ENCODE measurements around the gene TIMM50. TPM values are rescaled to one million over a fixed set of nuclear protein-coding genes. Genes with fewer than 3 reads are reported as not detected.

The TIMM50 gene
- total and polyA plus RNA-seq, 4 donors = 24.3 to 39.9 (median 30.5) TPM

- TF ChIP-seq SP1 (IDR thresholded peaks at IDR 0.05) (no peak), TAF1 (conservative IDR thresholded peaks at IDR 0.05) (no peak), EGR1 (IDR thresholded peaks at IDR 0.05; ENCODE audit: low read depth in 2 of 2) (no peak), FOXA2 (IDR thresholded peaks at IDR 0.05) (no peak), FOXA1 (IDR thresholded peaks at IDR 0.05) (no peak), JUND (IDR thresholded peaks at IDR 0.05) (no peak)
- TF ChIP-seq, protein P1, sequence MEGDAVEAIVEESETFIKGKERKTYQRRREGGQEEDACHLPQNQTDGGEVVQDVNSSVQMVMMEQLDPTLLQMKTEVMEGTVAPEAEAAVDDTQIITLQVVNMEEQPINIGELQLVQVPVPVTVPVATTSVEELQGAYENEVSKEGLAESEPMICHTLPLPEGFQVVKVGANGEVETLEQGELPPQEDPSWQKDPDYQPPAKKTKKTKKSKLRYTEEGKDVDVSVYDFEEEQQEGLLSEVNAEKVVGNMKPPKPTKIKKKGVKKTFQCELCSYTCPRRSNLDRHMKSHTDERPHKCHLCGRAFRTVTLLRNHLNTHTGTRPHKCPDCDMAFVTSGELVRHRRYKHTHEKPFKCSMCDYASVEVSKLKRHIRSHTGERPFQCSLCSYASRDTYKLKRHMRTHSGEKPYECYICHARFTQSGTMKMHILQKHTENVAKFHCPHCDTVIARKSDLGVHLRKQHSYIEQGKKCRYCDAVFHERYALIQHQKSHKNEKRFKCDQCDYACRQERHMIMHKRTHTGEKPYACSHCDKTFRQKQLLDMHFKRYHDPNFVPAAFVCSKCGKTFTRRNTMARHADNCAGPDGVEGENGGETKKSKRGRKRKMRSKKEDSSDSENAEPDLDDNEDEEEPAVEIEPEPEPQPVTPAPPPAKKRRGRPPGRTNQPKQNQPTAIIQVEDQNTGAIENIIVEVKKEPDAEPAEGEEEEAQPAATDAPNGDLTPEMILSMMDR (IDR thresholded peaks at IDR 0.05; ENCODE audit: low read depth, low read length, missing input control) = no peak
Observed at GRCh38 chr19:39473443-39473960, 7.1 kb upstream of the TIMM50 start (continued).

- Histone ChIP-seq H3K27me3 (ENCODE audit: control insufficient read depth in 4 of 4, insufficient read depth in 4 of 4, low read length in 3 of 4) (no peaks in the 10 kb centered on the region), H3K9me3 (ENCODE audit: control insufficient read depth in 4 of 4, low read length in 3 of 4) (no peaks in the 10 kb centered on the region), H3K36me3 (ENCODE audit: control insufficient read depth in 4 of 4, insufficient read depth in 3 of 4, low read depth in 1 of 4, low read length in 3 of 4) (peaks cover 25 to 71% (median 50%) of the 10 kb centered on the region in 4 donors), H3K4me1 (ENCODE audit: control insufficient read depth in 4 of 4, insufficient read depth in 4 of 4, low read length in 3 of 4) (no peaks in the 10 kb centered on the region), H3K27ac (ENCODE audit: low read depth in 1 of 2, low read length in 2 of 2) (no peak overlapping the region), H3K4me3 (ENCODE audit: low read depth in 1 of 3, low read length in 3 of 3) (no peak overlapping the region), H3K9ac (ENCODE audit: low read depth in 1 of 2, low read length in 2 of 2) (no peak overlapping the region)
- peak; percentile 73 for DNase-seq (ENCODE audit: low spot score)
- TF ChIP-seq ATF3 (IDR thresholded peaks at IDR 0.05) = no peak
- TF ChIP-seq REST (IDR thresholded peaks at IDR 0.05) = no peak
- TF ChIP-seq FOXA1 (IDR thresholded peaks at IDR 0.05) = no peak
- no peak for TF ChIP-seq HNF4G (IDR thresholded peaks at IDR 0.05)
- TF ChIP-seq ZBTB33 (IDR thresholded peaks at IDR 0.05) = no peak
- TF ChIP-seq NR2F2 (IDR thresholded peaks at IDR 0.05) = no peak
- TF ChIP-seq RAD21 (IDR thresholded peaks at IDR 0.05) = peak in 1 of 2 donors; percentile 68
- no peak for TF ChIP-seq GABPA (IDR thresholded peaks at IDR 0.05 in 1 of 2, conservative IDR thresholded peaks at IDR 0.05 in 1 of 2)
- TF ChIP-seq, protein P1 (IDR thresholded peaks at IDR 0.05; ENCODE audit: low read depth, low read length, missing input control) = peak; percentile 57
- no peak for TF ChIP-seq JUND (IDR thresholded peaks at IDR 0.05)
- TF ChIP-seq SP1 (IDR thresholded peaks at IDR 0.05) = no peak
- no peak for TF ChIP-seq FOXA2 (IDR thresholded peaks at IDR 0.05)
- no peak for TF ChIP-seq YY1 (IDR thresholded peaks at IDR 0.05)
- no peak for TF ChIP-seq RXRA (IDR thresholded peaks at IDR 0.05)
- no peak for TF ChIP-seq HNF4A (conservative IDR thresholded peaks at IDR 0.05)
- TF ChIP-seq, protein P2, sequence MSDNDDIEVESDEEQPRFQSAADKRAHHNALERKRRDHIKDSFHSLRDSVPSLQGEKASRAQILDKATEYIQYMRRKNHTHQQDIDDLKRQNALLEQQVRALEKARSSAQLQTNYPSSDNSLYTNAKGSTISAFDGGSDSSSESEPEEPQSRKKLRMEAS (IDR thresholded peaks at IDR 0.05) = no peak
- 66% methylated on average over 9 of the region's 9 CpGs for WGBS
Observed at GRCh38 chr19:39474139-39474620, 6.5 kb upstream of the TIMM50 start.

All from liver (tissue), 9 donors.